H1 (cell line): ENCODE measurements around the gene CLIP4. TPM values are rescaled to one million over a fixed set of nuclear protein-coding genes. Genes with fewer than 3 reads are reported as not detected.

Source experiments
- CTCF ChIA-PET: fragments of 300-600 bp; sonication (Branson Sonifier 250); formaldehyde crosslinking; loops from one replicate; lab custom pipeline; 2021; ENCODE audit not compliant: partially characterized antibody; lab: Charles Lee
- POLR2A ChIA-PET: fragments of 300-600 bp; sonication (Branson Sonifier 250); formaldehyde crosslinking; loops from one replicate; lab custom pipeline; 2021; ENCODE audit warnings: inconsistent platforms; ENCODE audit not compliant: partially characterized antibody; lab: Charles Lee
- DNase-seq, 2 experiments: peaks; one replicate each; pipeline versions ENCODE4 v3.0.0 to v3.0.0-alpha.2; 2010 to 2022; ENCODE audit warnings: low spot score in 2 of 2, low read depth in 1 of 2, mixed read lengths in 1 of 2
- FAIRE-seq: peaks from 2 replicates; lab custom pipeline; 2011; peaks lifted over from hg19 to GRCh38; lab: Jason Lieb, UNC
- H2AFZ ChIP-seq: 2 replicates; pipeline ENCODE4 v1.8.1; 2012; ENCODE audit warnings: low read length, inconsistent platforms
- H2AK5ac ChIP-seq: 2 replicates; pipeline ENCODE4 v1.6.1; 2013; ENCODE audit warnings: low read depth, low read length
- H2BK120ac ChIP-seq: replicated peaks from 2 replicates; pipeline ENCODE3; 2013; ENCODE audit warnings: low read depth, low read length, inconsistent platforms
- H2BK12ac ChIP-seq: 2 replicates; pipeline ENCODE4 v1.6.1; 2013; ENCODE audit warnings: low read depth, low read length
- H2BK15ac ChIP-seq: 2 replicates; pipeline ENCODE4 v1.6.1; 2013; ENCODE audit warnings: low read length
- H2BK20ac ChIP-seq: 2 replicates; pipeline ENCODE4 v1.6.1; 2013; ENCODE audit warnings: low read length
- H2BK5ac ChIP-seq: 2 replicates; pipeline ENCODE4 v1.6.1; 2013; ENCODE audit warnings: low read depth, low read length
- H3K14ac ChIP-seq: 2 replicates; pipeline ENCODE4 v1.6.1; 2013; ENCODE audit warnings: inconsistent platforms; ENCODE audit not compliant: insufficient read length
- H3K18ac ChIP-seq: 2 replicates; pipeline ENCODE4 v1.6.1; 2013; ENCODE audit warnings: low read length; ENCODE audit errors: extremely low read depth
- H3K23ac ChIP-seq: 2 replicates; pipeline ENCODE4 v1.6.1; 2013; ENCODE audit warnings: inconsistent platforms; ENCODE audit not compliant: insufficient read length
- H3K23me2 ChIP-seq: 2 replicates; pipeline ENCODE4 v1.6.1; 2013; ENCODE audit warnings: low read depth, low read length
- H3K27ac ChIP-seq: 2 replicates; pipeline ENCODE4 v1.6.1; 2011; ENCODE audit warnings: low read depth, low read length, inconsistent platforms
- H3K27me3 ChIP-seq, 4 experiments: replicated peaks in 1 of 4; 1 replicate in 1 of 4; 2 replicates in 3 of 4; pipeline versions ENCODE4 v1.6.1 to v1.8.1; 2011 to 2013; ENCODE audit warnings: low read length in 3 of 4, mild to moderate bottlenecking in 3 of 4, inconsistent platforms in 2 of 4, mixed read lengths in 2 of 4, moderate library complexity in 1 of 4; ENCODE audit not compliant: control insufficient read depth in 3 of 4, insufficient read depth in 3 of 4; ENCODE audit errors: extremely low read depth in 1 of 4
- H3K36me3 ChIP-seq, 4 experiments: 2 replicates each; pipeline versions ENCODE4 v1.6.1 to v1.8.1; 2011 to 2013; ENCODE audit warnings: mild to moderate bottlenecking in 4 of 4, low read length in 3 of 4, moderate library complexity in 2 of 4, control low read depth in 1 of 4, inconsistent platforms in 1 of 4; ENCODE audit not compliant: insufficient read depth in 4 of 4, control insufficient read depth in 2 of 4
- H3K4ac ChIP-seq: replicated peaks from 2 replicates; pipeline ENCODE3; 2013; ENCODE audit warnings: low read length, low read depth, mixed read lengths, inconsistent platforms; ENCODE audit not compliant: insufficient read length
- H3K4me1 ChIP-seq, 4 experiments: replicated peaks in 1 of 4; 1 replicate in 1 of 4; 2 replicates in 3 of 4; pipeline versions ENCODE4 v1.6.1 to v1.8.1; 2011 to 2013; ENCODE audit warnings: low read length in 3 of 4, inconsistent platforms in 2 of 4, mixed read lengths in 1 of 4; ENCODE audit not compliant: insufficient read depth in 4 of 4, control insufficient read depth in 3 of 4
- H3K4me2 ChIP-seq, 2 experiments: 2 replicates each; pipeline versions ENCODE4 v1.6.1 to v1.8.1; 2011 to 2013; ENCODE audit warnings: low read depth in 2 of 2, low read length in 2 of 2, control low read depth in 1 of 2, inconsistent platforms in 1 of 2, mild to moderate bottlenecking in 1 of 2; ENCODE audit not compliant: insufficient read depth in 1 of 2
- H3K4me3 ChIP-seq, 4 experiments: fragments of 200-600, 300-600 bp in 1 of 4; sonication (generic), shearing (Covaris generic), sonication (Bioruptor Twin) in 1 of 4; 2 replicates each; pipeline versions ENCODE4 v1.5.1 to v1.8.1; 2011 to 2016; ENCODE audit warnings: low read length in 4 of 4, low read depth in 3 of 4, control low read depth in 2 of 4, inconsistent platforms in 2 of 4, mild to moderate bottlenecking in 2 of 4, mixed read lengths in 1 of 4, moderate library complexity in 1 of 4; ENCODE audit not compliant: insufficient read depth in 2 of 4; ENCODE audit errors: extremely low read depth in 1 of 4
- H3K56ac ChIP-seq: replicated peaks from 2 replicates; pipeline ENCODE3; 2013; ENCODE audit warnings: low read depth, mild to moderate bottlenecking, mixed read lengths, low read length, inconsistent platforms; ENCODE audit not compliant: insufficient read length
- H3K79me1 ChIP-seq: 2 replicates; pipeline ENCODE4 v1.6.1; 2013; ENCODE audit warnings: low read depth, low read length, control low read depth
- H3K79me2 ChIP-seq, 2 experiments: 2 replicates each; pipeline versions ENCODE4 v1.6.1 to v1.8.1; 2012 to 2013; ENCODE audit warnings: low read length in 2 of 2, mild to moderate bottlenecking in 2 of 2, inconsistent platforms in 1 of 2; ENCODE audit not compliant: insufficient read depth in 2 of 2, control insufficient read depth in 1 of 2
- H3K9ac ChIP-seq, 4 experiments: replicated peaks in 1 of 4; 1 replicate in 1 of 4; 2 replicates in 3 of 4; pipeline versions ENCODE4 v1.6.1 to v1.8.1; 2011 to 2013; ENCODE audit warnings: low read depth in 3 of 4, low read length in 3 of 4, control low read depth in 2 of 4, mild to moderate bottlenecking in 2 of 4, moderate library complexity in 2 of 4, inconsistent platforms in 1 of 4; ENCODE audit errors: extremely low read depth in 1 of 4
- H3K9me3 ChIP-seq, 2 experiments: 2 replicates each; pipeline versions ENCODE4 v1.6.1 to v1.8.1; 2012 to 2013; ENCODE audit warnings: mild to moderate bottlenecking in 2 of 2, moderate library complexity in 2 of 2, control low read depth in 1 of 2, inconsistent platforms in 1 of 2, low read depth in 1 of 2, low read length in 1 of 2, mixed read lengths in 1 of 2; ENCODE audit not compliant: insufficient read depth in 2 of 2
- H4K20me1 ChIP-seq, 2 experiments: replicated peaks in 1 of 2; 2 replicates each; pipeline versions ENCODE3 to v1.8.1; 2011 to 2013; ENCODE audit warnings: inconsistent platforms in 2 of 2, low read length in 2 of 2, mild to moderate bottlenecking in 1 of 2; ENCODE audit not compliant: insufficient read depth in 2 of 2, control insufficient read depth in 1 of 2
- H4K5ac ChIP-seq: 2 replicates; pipeline ENCODE4 v1.6.1; 2013; ENCODE audit warnings: low read length, low read depth, mixed read lengths, inconsistent platforms; ENCODE audit not compliant: insufficient read length
- H4K8ac ChIP-seq: 2 replicates; pipeline ENCODE4 v1.8.0; 2013; ENCODE audit warnings: mild to moderate bottlenecking, moderate library complexity, low read length, inconsistent platforms; ENCODE audit not compliant: insufficient read depth; ENCODE audit errors: extremely low read depth
- H4K91ac ChIP-seq: replicated peaks from 2 replicates; pipeline ENCODE3; 2013; ENCODE audit warnings: low read length, mixed read lengths, inconsistent platforms; ENCODE audit not compliant: insufficient read length
- BCL11A ChIP-seq, 2 experiments: IDR thresholded peaks; one replicate each; pipeline ENCODE4 v1.6.1; 2011; ENCODE audit warnings: low read depth in 2 of 2, low read length in 2 of 2, mild to moderate bottlenecking in 2 of 2
- CEBPB ChIP-seq: IDR thresholded peaks from 2 replicates; pipeline ENCODE4 v1.6.1; 2012; ENCODE audit warnings: low read depth, low read length
- CHD1 ChIP-seq: IDR thresholded peaks from 2 replicates; pipeline ENCODE4 v1.6.1; 2012; ENCODE audit warnings: low read depth, low read length, improper control_type of control experiment
- CTBP2 ChIP-seq: IDR thresholded peaks from 2 replicates; pipeline ENCODE4 v1.7.0; 2011; ENCODE audit warnings: borderline replicate concordance, mild to moderate bottlenecking, moderate library complexity, mixed read lengths, low read length; ENCODE audit not compliant: insufficient read depth, insufficient read length
- JUN ChIP-seq: IDR thresholded peaks from 2 replicates; pipeline ENCODE4 v1.6.1; 2011; ENCODE audit warnings: low read depth, mild to moderate bottlenecking, improper control_type of control experiment, low read length
- POLR2AphosphoS5 ChIP-seq: IDR thresholded peaks from 2 replicates; pipeline ENCODE4 v1.6.1; 2011; ENCODE audit warnings: low read depth, low read length
- RBBP5 ChIP-seq: IDR thresholded peaks from 2 replicates; pipeline ENCODE4 v1.7.1; 2012; ENCODE audit warnings: low read depth, mild to moderate bottlenecking, inconsistent platforms, low read length, moderate library complexity, borderline replicate concordance
- RFX5 ChIP-seq: IDR thresholded peaks from 2 replicates; pipeline ENCODE4 v1.6.1; 2011; ENCODE audit warnings: low read depth, low read length, improper control_type of control experiment, borderline replicate concordance
- SIN3A ChIP-seq, 2 experiments: IDR thresholded peaks in 1 of 2; conservative IDR thresholded peaks in 1 of 2; 2 replicates each; pipeline ENCODE4 v1.6.1; 2011 to 2012; ENCODE audit warnings: low read length in 2 of 2, improper control_type of control experiment in 1 of 2, low read depth in 1 of 2, mild to moderate bottlenecking in 1 of 2
- SIX5 ChIP-seq: IDR thresholded peaks from 2 replicates; pipeline ENCODE4 v1.6.1; 2011; ENCODE audit warnings: mild to moderate bottlenecking, low read depth, low read length
- SP1 ChIP-seq: IDR thresholded peaks from 2 replicates; pipeline ENCODE4 v1.6.1; 2011; ENCODE audit warnings: low read depth, low read length
- TEAD4 ChIP-seq: IDR thresholded peaks from 2 replicates; pipeline ENCODE4 v1.6.1; 2012; ENCODE audit warnings: low read depth, low read length, inconsistent platforms, mixed read lengths
- USF2 ChIP-seq: IDR thresholded peaks from 2 replicates; pipeline ENCODE4 v1.6.1; 2011; ENCODE audit warnings: low read length, improper control_type of control experiment
- YY1 ChIP-seq: IDR thresholded peaks from 2 replicates; pipeline ENCODE4 v1.6.1; 2011; ENCODE audit warnings: low read depth, mild to moderate bottlenecking, low read length
- whole genome bisulfite sequencing, 2 experiments: shearing (Covaris generic) in 1 of 2; methylation state at CpG; one replicate each; pipeline versions ENCODE4 v1.1.6 to v1.1.7; 2013 to 2015; ENCODE audit warnings: low lambda C conversion rate in 2 of 2, mixed read lengths in 2 of 2, inconsistent platforms in 1 of 2, low coverage in 1 of 2, missing lambda C conversion rate in 1 of 2; ENCODE audit not compliant: insufficient replicate concordance in 2 of 2, insufficient coverage in 1 of 2, insufficient read length in 1 of 2; ENCODE audit errors: extremely low coverage in 1 of 2, missing lambda C conversion rate in 1 of 2; 5-methylcytosine and 5-hydroxymethylcytosine counted together
- polyA plus RNA-seq, 7 experiments: library from polyadenylated mRNA; depleted of rRNA in 3 of 7; stranded (reverse) in 5 of 7; unstranded in 2 of 7; fragments of >200 nt in 5 of 7; fragments of 200-250 nt in 2 of 7; gene quantifications; 1 replicate in 5 of 7; 2 replicates in 1 of 7; 4 replicates in 1 of 7; pipeline versions ENCODE4 v1.2.1 to v1.2.3, GENCODE V29; 2011 to 2013; ENCODE audit warnings: missing spikeins in 2 of 7, mixed read lengths in 2 of 7
- total RNA-seq: library from RNA; stranded (reverse); fragmentation: NEBNext Ultra II Directional; extraction: Animal tissue kit (Norgen Biotek cat#: 25700); gene quantifications from 2 replicates; pipeline ENCODE4 v1.2.1, GENCODE V29; 2021

Gene CLIP4
- total and polyA plus RNA-seq, 2 of the 8 experiments (the other 6 are each of a cell fraction or from before 2014, with no cell fraction given): 0.08 to 0.09 TPM

DNA sequence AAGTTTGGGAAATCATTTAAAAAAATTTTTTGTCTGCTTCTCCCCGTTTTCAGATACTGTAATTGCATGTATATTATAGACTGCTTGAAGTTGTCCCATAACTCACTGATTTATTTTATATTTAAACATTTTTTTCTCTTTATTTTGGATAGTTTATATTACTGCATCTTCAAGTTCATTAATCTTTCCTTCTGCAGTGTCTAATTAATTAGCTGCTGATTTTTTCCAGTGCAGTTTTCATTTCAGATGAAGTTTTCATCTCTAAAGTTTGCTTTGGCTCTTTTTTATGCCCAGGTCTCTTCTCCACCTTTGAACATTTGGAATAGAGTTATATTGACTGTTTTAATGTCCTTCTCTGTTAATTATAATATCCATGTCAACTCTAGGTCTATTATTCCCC is 9.3 kb downstream of the CLIP4 start:
- POLR2A ChIA-PET: no interaction called here
- H2BK12ac ChIP-seq: no peak overlapping the region
- H3K4me2 ChIP-seq: no peak overlapping the region
- no peaks in the 10 kb centered on the region for H3K36me3 ChIP-seq
- no peak overlapping the region for H2AFZ ChIP-seq
- no peaks in the 10 kb centered on the region; a peak in 1 of 7 replicates for H3K27me3 ChIP-seq
- no peak overlapping the region for H3K27ac ChIP-seq
- no peaks in the 10 kb centered on the region for H3K79me2 ChIP-seq
- CTCF ChIA-PET: interaction anchor here (1.0 kb wide), 1 partner anchor 166 kb away, joined by 3 read pairs; no protein-coding TSS in a partner anchor
- DNase-seq (no peak), FAIRE-seq (no peak)
- H3K79me1 ChIP-seq: no peaks in the 10 kb centered on the region
- no peak overlapping the region for H3K14ac ChIP-seq
- no peaks in the 10 kb centered on the region for H4K20me1 ChIP-seq
- no peak overlapping the region for H3K4ac ChIP-seq
- H3K18ac ChIP-seq: no peak overlapping the region
- H3K56ac ChIP-seq: no peak overlapping the region
- no peak overlapping the region for H2BK15ac ChIP-seq
- no peak overlapping the region for H4K91ac ChIP-seq
- no peak overlapping the region for H2AK5ac ChIP-seq
- H2BK20ac ChIP-seq: no peak overlapping the region
- H3K9me3 ChIP-seq: no peaks in the 10 kb centered on the region
- no peak overlapping the region for H4K5ac ChIP-seq
- no peak overlapping the region for H2BK5ac ChIP-seq
- no peak overlapping the region for H3K4me3 ChIP-seq
- H3K23me2 ChIP-seq: no peaks in the 10 kb centered on the region
- no peak overlapping the region for H4K8ac ChIP-seq
- no peak overlapping the region for H2BK120ac ChIP-seq
- no peak overlapping the region for H3K9ac ChIP-seq
- 86% methylated on average over 1 of the region's 1 CpG; no CpG with 5 or more reads in 1 of the 2 experiments for WGBS, 2 experiments
- no peak overlapping the region for H3K23ac ChIP-seq
- no peaks in the 10 kb centered on the region; a peak in 1 of 7 replicates for H3K4me1 ChIP-seq
- no peak for TF ChIP-seq USF2
- TF ChIP-seq RBBP5: no peak
- no peak for TF ChIP-seq CHD1
- no peak for TF ChIP-seq TEAD4
- no peak for TF ChIP-seq JUN
- TF ChIP-seq SP1: no peak
- no peak for TF ChIP-seq SIX5
- no peak for TF ChIP-seq CEBPB
- TF ChIP-seq RFX5: no peak
- no peak for TF ChIP-seq SIN3A (conservative IDR thresholded peaks at IDR 0.05 in 1 of 2, IDR thresholded peaks at IDR 0.05 in 1 of 2; ENCODE audit: low read depth in 1 of 2, low read length in 2 of 2)
- TF ChIP-seq CTBP2: no peak
- no peak for TF ChIP-seq BCL11A (IDR thresholded peaks at IDR 0.05; ENCODE audit: low read depth in 2 of 2, low read length in 2 of 2)
- TF ChIP-seq YY1: no peak
- TF ChIP-seq POLR2AphosphoS5: no peak
